Lower leg skin (tissue), 4 donors: ENCODE measurements around the gene ACYP2. TPM values are rescaled to one million over a fixed set of nuclear protein-coding genes. Genes with fewer than 3 reads are reported as not detected.

Experiments used
- DNase-seq, 2 donors: peaks; one replicate each; pipeline ENCODE4 v3.0.0-alpha.2; 2019; ENCODE audit warnings: low spot score in 2 of 2
- H3K4me3 ChIP-seq: fragments of 200-600 bp; sonication (generic); 2 replicates; pipeline ENCODE4 v1.5.1; 2017; ENCODE audit warnings: mild to moderate bottlenecking, low read depth; ENCODE audit not compliant: poor library complexity, severe bottlenecking
- POLR2A ChIP-seq, 2 donors: fragments of 450-650 bp; IDR thresholded peaks; one replicate each; pipeline ENCODE4 v1.6.1; 2016 to 2017; ENCODE audit warnings: antibody characterized with exemption in 2 of 2, mild to moderate bottlenecking in 1 of 2, moderate library complexity in 1 of 2
- whole genome bisulfite sequencing, 2 donors: methylation state at CpG; one replicate each; pipeline ENCODE4 v1.1.5; 2018; 5-methylcytosine and 5-hydroxymethylcytosine counted together
- intact Hi-C: fragments of 100-400 bp; cut with DNase I; formaldehyde crosslinking; loops from one replicate; pipeline ENCODE4 v1.15.0; 2023; ENCODE audit warnings: low total_unique reads
- total RNA-seq, 4 donors: library from RNA; depleted of rRNA; stranded (reverse); fragments of >200 nt; gene quantifications; one replicate each; pipeline ENCODE4 v1.1.0, GENCODE V29; 2016
- TF ChIP-seq, protein P1 (sequence below), 3 donors: fragments of 450-650 bp; IDR thresholded peaks; one replicate each; pipeline ENCODE4 v1.5.1; 2016; ENCODE audit warnings: antibody characterized with exemption in 3 of 3, mild to moderate bottlenecking in 3 of 3, moderate library complexity in 2 of 3

ACYP2 gene
- total RNA-seq, 4 donors from 2014 or later: 11.4 to 15.6 (median 12.5) TPM

GRCh38 chr2:54207666-54208195 is 92.3 kb downstream of the ACYP2 start:
- 38 to 51% methylated on average over 3 of the region's 3 CpGs for WGBS, 2 donors
- TF ChIP-seq, protein P1, sequence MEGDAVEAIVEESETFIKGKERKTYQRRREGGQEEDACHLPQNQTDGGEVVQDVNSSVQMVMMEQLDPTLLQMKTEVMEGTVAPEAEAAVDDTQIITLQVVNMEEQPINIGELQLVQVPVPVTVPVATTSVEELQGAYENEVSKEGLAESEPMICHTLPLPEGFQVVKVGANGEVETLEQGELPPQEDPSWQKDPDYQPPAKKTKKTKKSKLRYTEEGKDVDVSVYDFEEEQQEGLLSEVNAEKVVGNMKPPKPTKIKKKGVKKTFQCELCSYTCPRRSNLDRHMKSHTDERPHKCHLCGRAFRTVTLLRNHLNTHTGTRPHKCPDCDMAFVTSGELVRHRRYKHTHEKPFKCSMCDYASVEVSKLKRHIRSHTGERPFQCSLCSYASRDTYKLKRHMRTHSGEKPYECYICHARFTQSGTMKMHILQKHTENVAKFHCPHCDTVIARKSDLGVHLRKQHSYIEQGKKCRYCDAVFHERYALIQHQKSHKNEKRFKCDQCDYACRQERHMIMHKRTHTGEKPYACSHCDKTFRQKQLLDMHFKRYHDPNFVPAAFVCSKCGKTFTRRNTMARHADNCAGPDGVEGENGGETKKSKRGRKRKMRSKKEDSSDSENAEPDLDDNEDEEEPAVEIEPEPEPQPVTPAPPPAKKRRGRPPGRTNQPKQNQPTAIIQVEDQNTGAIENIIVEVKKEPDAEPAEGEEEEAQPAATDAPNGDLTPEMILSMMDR (IDR thresholded peaks at IDR 0.05): no peak
- TF ChIP-seq POLR2A (IDR thresholded peaks at IDR 0.05): no peak
- DNase-seq: no peak
- H3K4me3 ChIP-seq: no peak overlapping the region
- intact Hi-C loops: no loop called here

DNA sequence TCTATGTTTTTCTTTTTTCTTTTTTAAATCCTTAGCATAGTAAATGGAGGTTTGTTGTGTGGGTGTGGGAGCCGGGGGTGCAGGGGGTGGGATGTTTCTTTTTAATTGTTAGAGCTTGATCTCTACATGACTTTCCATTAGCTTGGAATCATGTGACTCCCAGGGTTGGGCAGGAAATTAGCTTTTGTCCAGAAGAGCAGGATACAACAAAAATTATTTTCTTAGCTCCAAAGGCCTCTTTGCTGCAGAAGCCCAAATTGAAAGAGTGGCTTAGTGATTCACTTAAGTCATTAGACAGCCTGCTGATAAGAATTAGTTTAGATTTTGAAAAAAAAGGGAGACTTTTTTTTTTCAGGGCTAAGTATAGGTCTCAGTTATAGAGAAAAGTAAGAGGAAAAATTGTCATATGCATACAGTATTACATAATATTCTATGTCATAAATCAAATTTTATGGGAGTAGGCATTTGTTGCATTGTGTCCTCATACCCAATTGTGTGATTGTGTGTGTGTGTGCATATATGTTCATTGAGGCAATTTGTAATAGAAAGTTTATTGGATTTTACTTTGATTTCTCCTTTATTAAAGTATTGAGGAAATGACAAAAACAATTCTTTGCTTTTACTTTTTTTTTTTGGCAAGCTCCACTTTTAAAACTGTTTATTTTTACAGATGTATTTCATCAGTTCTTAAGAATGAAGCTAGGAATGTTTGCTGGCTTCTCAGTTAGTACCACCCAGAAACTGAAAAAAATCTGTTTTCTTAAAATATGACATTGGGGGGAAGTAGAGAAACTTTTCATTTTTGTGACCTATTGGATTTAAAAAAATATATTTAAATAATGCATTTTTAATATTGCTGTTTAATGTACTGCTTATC is 93.2 kb downstream of the ACYP2 start:
- DNase-seq: no peak
- intact Hi-C loops: no loop called here
- WGBS, 2 donors: 38% methylated on average over 1 of the region's 1 CpG
- no peak overlapping the region for H3K4me3 ChIP-seq
- TF ChIP-seq, protein P1 (IDR thresholded peaks at IDR 0.05): no peak
- no peak for TF ChIP-seq POLR2A (IDR thresholded peaks at IDR 0.05)

GRCh38 chr2:54209379-54209778 is 94.0 kb downstream of the ACYP2 start:
- no peak for TF ChIP-seq POLR2A (IDR thresholded peaks at IDR 0.05)
- TF ChIP-seq, protein P1 (IDR thresholded peaks at IDR 0.05): no peak
- intact Hi-C loops: no loop called here
- DNase-seq: no peak
- WGBS, 2 donors: 75% methylated on average over 3 of the region's 3 CpGs
- no peak overlapping the region for H3K4me3 ChIP-seq

DNA sequence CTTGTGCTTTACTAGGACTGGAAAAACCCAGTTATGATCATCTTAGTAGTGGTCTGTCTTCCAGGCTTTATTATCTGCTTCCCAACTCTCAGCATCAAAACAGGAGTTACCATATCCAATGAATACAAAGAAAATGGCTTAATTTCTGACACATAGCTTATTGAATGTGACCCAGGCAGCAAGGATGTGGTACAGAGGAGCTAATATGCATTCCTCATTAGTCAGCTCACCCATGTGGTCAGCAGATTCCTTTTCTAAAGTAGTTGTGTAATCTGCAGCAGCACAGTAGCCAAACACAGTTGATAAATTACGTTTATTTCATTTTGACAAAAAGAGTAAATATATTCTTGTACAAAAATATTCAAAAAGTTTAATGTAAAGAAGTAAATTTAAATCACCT is 97.0 kb downstream of the ACYP2 start:
- no peak overlapping the region for H3K4me3 ChIP-seq
- WGBS, 2 donors: 70 to 73% methylated on average over 1 of the region's 1 CpG
- intact Hi-C loops: no loop called here
- TF ChIP-seq, protein P1 (IDR thresholded peaks at IDR 0.05): no peak
- no peak for DNase-seq

DNA sequence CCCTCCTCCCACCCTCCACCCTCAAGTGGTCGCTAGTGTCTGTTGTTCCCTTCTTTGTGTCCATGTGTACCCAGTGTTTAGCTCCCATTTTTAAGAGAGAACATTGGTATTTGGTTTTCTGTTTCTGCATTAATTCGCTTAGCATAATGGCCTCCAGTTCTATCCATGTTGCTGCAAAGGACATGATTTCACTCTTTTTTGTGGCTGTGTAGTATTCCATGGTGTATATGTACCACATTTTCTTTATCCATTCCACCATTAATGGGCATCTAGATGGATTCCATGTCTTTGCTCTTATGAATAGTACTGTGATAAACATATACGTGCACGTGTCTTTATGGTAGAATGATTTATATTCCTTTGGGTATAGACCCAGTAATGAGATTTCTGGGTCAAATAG is 97.7 kb downstream of the ACYP2 start:
- no peak overlapping the region for H3K4me3 ChIP-seq
- WGBS, 2 donors: 94 to 99% methylated on average over 4 of the region's 4 CpGs
- intact Hi-C loops: no loop called here
- TF ChIP-seq, protein P1 (IDR thresholded peaks at IDR 0.05): no peak
- no peak for TF ChIP-seq POLR2A (IDR thresholded peaks at IDR 0.05)
- no peak for DNase-seq
